Measurements from ENCODE around the gene GPR152.

GRCh38 chr11:67489885-67490726, 37.6 kb upstream of the GPR152 start:
- TF ChIP-seq CTCF (conservative IDR thresholded peaks at IDR 0.05; ENCODE audit: low read length), result no peak
- TF ChIP-seq EZH2phosphoT487 (IDR thresholded peaks at IDR 0.05; ENCODE audit: borderline replicate concordance, low read depth, low read length), result no peak
